ENCODE results near the gene ANO10.
"Not testable (repeated sequence)": the region's sequence is repeated elsewhere in the genome, so short reads cannot be mapped to it uniquely, and the experiment has no call there.

ANO10 gene

GRCh38 chr3:43621656-43622432 is at the start of gene ANO10:
Gene ANO10, minus strand, starts transcription at chr3:43622011. Its CDS starts 16,159 bp downstream, at chr3:43605852.
- peak; percentile 98 for DNase-seq
- in situ Hi-C loops (cut with HindIII; ENCODE audit: low pct_ligation_motif_present, low pct_unique_long_range_greater_than_20kb, low sequenced_read_pairs), result no loop called here

- in situ Hi-C loops (cut with HindIII; ENCODE audit: low pct_ligation_motif_present, low pct_unique_long_range_greater_than_20kb, low sequenced_read_pairs), result no loop called here
- no peak for DNase-seq
Observed at GRCh38 chr3:43670635-43671522, 49.1 kb upstream of the ANO10 start.

- DNase-seq; in situ Hi-C loops (cut with HindIII; ENCODE audit: low pct_ligation_motif_present, low pct_unique_long_range_greater_than_20kb, low sequenced_read_pairs): not testable (repeated sequence)
Observed at GRCh38 chr3:43665011-43665410, 43.2 kb upstream of the ANO10 start.

GRCh38 chr3:43661376-43661775 is 39.6 kb upstream of the ANO10 start:
- DNase-seq; in situ Hi-C loops (cut with HindIII; ENCODE audit: low pct_ligation_motif_present, low pct_unique_long_range_greater_than_20kb, low sequenced_read_pairs): not testable (repeated sequence)

GRCh38 chr3:43659250-43659880 is 37.6 kb upstream of the ANO10 start:
- no peak for DNase-seq
- in situ Hi-C loops (cut with HindIII; ENCODE audit: low pct_ligation_motif_present, low pct_unique_long_range_greater_than_20kb, low sequenced_read_pairs), result no loop called here

GRCh38 chr3:43656390-43656789 is 34.6 kb upstream of the ANO10 start:
- DNase-seq; in situ Hi-C loops (cut with HindIII; ENCODE audit: low pct_ligation_motif_present, low pct_unique_long_range_greater_than_20kb, low sequenced_read_pairs): not testable (repeated sequence)

GRCh38 chr3:43650345-43650744 is 28.5 kb upstream of the ANO10 start:
- in situ Hi-C loops (cut with HindIII; ENCODE audit: low pct_ligation_motif_present, low pct_unique_long_range_greater_than_20kb, low sequenced_read_pairs), result no loop called here

GRCh38 chr3:43649365-43649968 is 27.7 kb upstream of the ANO10 start:
- in situ Hi-C loops (cut with HindIII; ENCODE audit: low pct_ligation_motif_present, low pct_unique_long_range_greater_than_20kb, low sequenced_read_pairs), result no loop called here

More at GRCh38 chr3:43650345-43650744, 28.5 kb upstream of the ANO10 start:
- DNase-seq, result no peak

GRCh38 chr3:43648957-43649356 is 27.1 kb upstream of the ANO10 start:
- DNase-seq, result no peak
- in situ Hi-C loops (cut with HindIII; ENCODE audit: low pct_ligation_motif_present, low pct_unique_long_range_greater_than_20kb, low sequenced_read_pairs), result no loop called here

More at GRCh38 chr3:43649365-43649968, 27.7 kb upstream of the ANO10 start:
- DNase-seq, result peak; percentile 30

- DNase-seq, result peak; percentile 41
- in situ Hi-C loops (cut with HindIII; ENCODE audit: low pct_ligation_motif_present, low pct_unique_long_range_greater_than_20kb, low sequenced_read_pairs), result no loop called here
Observed at GRCh38 chr3:43647331-43648166, 25.7 kb upstream of the ANO10 start.

GRCh38 chr3:43644443-43644842 is 22.6 kb upstream of the ANO10 start:
- in situ Hi-C loops (cut with HindIII; ENCODE audit: low pct_ligation_motif_present, low pct_unique_long_range_greater_than_20kb, low sequenced_read_pairs), result no loop called here

GRCh38 chr3:43641306-43642114 is 19.7 kb upstream of the ANO10 start:
- no peak for DNase-seq
- in situ Hi-C loops (cut with HindIII; ENCODE audit: low pct_ligation_motif_present, low pct_unique_long_range_greater_than_20kb, low sequenced_read_pairs), result no loop called here

More at GRCh38 chr3:43644443-43644842, 22.6 kb upstream of the ANO10 start:
- no peak for DNase-seq

GRCh38 chr3:43640681-43641080 is 18.9 kb upstream of the ANO10 start:
- in situ Hi-C loops (cut with HindIII; ENCODE audit: low pct_ligation_motif_present, low pct_unique_long_range_greater_than_20kb, low sequenced_read_pairs), result no loop called here
- DNase-seq, result no peak

GRCh38 chr3:43638594-43639447 is 17.0 kb upstream of the ANO10 start:
- in situ Hi-C loops (cut with HindIII; ENCODE audit: low pct_ligation_motif_present, low pct_unique_long_range_greater_than_20kb, low sequenced_read_pairs), result no loop called here
- DNase-seq, result peak; percentile 65

GRCh38 chr3:43637702-43638101 is 15.9 kb upstream of the ANO10 start:
- in situ Hi-C loops (cut with HindIII; ENCODE audit: low pct_ligation_motif_present, low pct_unique_long_range_greater_than_20kb, low sequenced_read_pairs), result no loop called here
- no peak for DNase-seq

GRCh38 chr3:43632986-43633385 is 11.2 kb upstream of the ANO10 start:
- DNase-seq, result no peak
- in situ Hi-C loops (cut with HindIII; ENCODE audit: low pct_ligation_motif_present, low pct_unique_long_range_greater_than_20kb, low sequenced_read_pairs), result no loop called here

Measured in ACHN (cell line).